Gastrocnemius medialis (tissue), 4 donors: ENCODE data around the gene SUPT4H1.

Source experiments
- POLR2A ChIP-seq, 2 donors: fragments of 450-650 bp; IDR thresholded peaks; one replicate each; pipeline ENCODE4 v1.6.1; 2017; ENCODE audit warnings: antibody characterized with exemption in 2 of 2, mild to moderate bottlenecking in 2 of 2, moderate library complexity in 2 of 2
- TF ChIP-seq, protein P1 (sequence below), 5 experiments: fragments of 450-650 bp in 3 of 5; fragments of 200-600 bp in 2 of 5; sonication (generic) in 2 of 5; IDR thresholded peaks in 4 of 5; conservative IDR thresholded peaks in 1 of 5; 1 replicate in 4 of 5; 2 replicates in 1 of 5; pipeline ENCODE4 v1.5.1; 2016 to 2019; ENCODE audit warnings: antibody characterized with exemption in 5 of 5, mild to moderate bottlenecking in 3 of 5, moderate library complexity in 3 of 5

DNA sequence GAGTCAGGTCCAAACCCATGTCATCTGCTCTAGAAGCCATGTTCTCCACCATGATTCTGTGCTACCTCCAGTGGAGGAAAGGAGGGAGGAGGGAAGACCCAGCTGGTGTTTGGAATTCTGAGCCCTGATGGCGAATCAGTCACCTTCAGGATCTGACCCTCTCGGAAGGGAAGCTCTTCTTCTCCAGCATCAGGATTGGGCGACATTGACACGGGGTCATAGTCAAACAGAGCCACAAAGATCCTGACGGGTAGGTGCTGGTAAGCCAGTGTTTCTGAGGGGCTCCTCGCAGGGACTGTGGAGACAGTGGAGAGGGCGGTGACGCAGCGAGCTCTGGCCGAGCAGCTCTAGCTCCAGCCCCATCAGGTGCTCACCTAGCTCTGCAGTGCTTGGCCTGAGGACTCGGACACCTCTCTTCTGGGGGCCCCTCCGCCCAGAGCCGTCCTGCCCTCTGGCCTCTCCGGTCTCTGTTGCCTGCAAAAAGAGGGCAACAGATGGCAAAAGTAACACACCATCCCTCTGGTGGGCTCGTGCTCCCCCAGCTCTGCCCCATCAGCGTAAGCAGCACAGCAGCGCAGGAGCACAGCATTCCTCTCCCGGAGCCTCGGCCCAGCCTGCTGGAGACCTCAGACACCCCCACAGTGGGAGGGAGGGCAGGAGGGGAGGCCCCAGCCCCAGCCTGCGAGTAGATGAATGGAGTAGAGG is 44.4 kb downstream of the SUPT4H1 start:
- TF ChIP-seq, protein P1, sequence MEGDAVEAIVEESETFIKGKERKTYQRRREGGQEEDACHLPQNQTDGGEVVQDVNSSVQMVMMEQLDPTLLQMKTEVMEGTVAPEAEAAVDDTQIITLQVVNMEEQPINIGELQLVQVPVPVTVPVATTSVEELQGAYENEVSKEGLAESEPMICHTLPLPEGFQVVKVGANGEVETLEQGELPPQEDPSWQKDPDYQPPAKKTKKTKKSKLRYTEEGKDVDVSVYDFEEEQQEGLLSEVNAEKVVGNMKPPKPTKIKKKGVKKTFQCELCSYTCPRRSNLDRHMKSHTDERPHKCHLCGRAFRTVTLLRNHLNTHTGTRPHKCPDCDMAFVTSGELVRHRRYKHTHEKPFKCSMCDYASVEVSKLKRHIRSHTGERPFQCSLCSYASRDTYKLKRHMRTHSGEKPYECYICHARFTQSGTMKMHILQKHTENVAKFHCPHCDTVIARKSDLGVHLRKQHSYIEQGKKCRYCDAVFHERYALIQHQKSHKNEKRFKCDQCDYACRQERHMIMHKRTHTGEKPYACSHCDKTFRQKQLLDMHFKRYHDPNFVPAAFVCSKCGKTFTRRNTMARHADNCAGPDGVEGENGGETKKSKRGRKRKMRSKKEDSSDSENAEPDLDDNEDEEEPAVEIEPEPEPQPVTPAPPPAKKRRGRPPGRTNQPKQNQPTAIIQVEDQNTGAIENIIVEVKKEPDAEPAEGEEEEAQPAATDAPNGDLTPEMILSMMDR (IDR thresholded peaks at IDR 0.05 in 4 of 5, conservative IDR thresholded peaks at IDR 0.05 in 1 of 5): no peak
- TF ChIP-seq POLR2A (IDR thresholded peaks at IDR 0.05): no peak
